ENCODE results near the gene MAMDC2.
A peak's percentile ranks its signal among the peaks of the same experiment; 100 is the strongest.

MAMDC2 gene

DNA sequence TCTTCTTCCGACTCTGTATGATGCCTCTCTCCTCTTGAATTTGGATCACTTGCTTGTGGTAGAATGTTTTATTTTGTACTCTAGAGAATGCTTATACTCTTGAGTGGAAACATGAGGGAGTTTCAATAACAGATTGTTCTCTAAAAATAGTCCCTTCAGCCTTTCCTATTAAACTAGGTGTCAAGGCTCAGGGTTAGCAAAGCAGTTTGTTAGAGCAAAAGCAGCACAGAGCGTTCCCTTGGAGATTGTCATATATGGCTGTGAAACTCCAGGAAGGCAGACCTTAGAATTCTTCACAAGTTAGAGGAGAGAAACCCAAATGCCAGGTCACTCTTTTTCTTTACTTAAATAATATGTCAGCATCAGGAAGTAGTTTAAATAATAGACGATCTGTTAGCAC lies 33.0 kb downstream of the MAMDC2 start:
- Histone ChIP-seq H3K4me3 (ENCODE audit: insufficient read length, low read depth) (no peak overlapping the region), H3K36me3 (ENCODE audit: insufficient read depth, insufficient read length, low read length) (no peaks in the 10 kb centered on the region), H3K9ac (ENCODE audit: insufficient read length, low read depth) (no peak overlapping the region), H3K27me3 (ENCODE audit: insufficient read depth, insufficient read length) (no peaks in the 10 kb centered on the region), H3K9me3 (ENCODE audit: insufficient read depth, low read length) (no peaks in the 10 kb centered on the region), H3K4me1 (ENCODE audit: insufficient read depth, insufficient read length) (no peaks in the 10 kb centered on the region)
- no peak for TF ChIP-seq YY1 (IDR thresholded peaks at IDR 0.05; ENCODE audit: insufficient read depth, insufficient read length)
- no peak for TF ChIP-seq SUZ12 (IDR thresholded peaks at IDR 0.05; ENCODE audit: extremely low read depth, insufficient read depth, insufficient read length)
- TF ChIP-seq ZNF274 (IDR thresholded peaks at IDR 0.05; ENCODE audit: low read depth, low read length): no peak
- DNase-seq (ENCODE audit: low read depth, low spot score): no peak

- Histone ChIP-seq H3K9ac (ENCODE audit: insufficient read length, low read depth) (no peak overlapping the region), H3K9me3 (ENCODE audit: insufficient read depth, low read length) (no peaks in the 10 kb centered on the region), H3K27me3 (ENCODE audit: insufficient read depth, insufficient read length) (no peaks in the 10 kb centered on the region), H3K4me1 (ENCODE audit: insufficient read depth, insufficient read length) (no peaks in the 10 kb centered on the region), H3K36me3 (ENCODE audit: insufficient read depth, insufficient read length, low read length) (no peaks in the 10 kb centered on the region), H3K4me3 (ENCODE audit: insufficient read length, low read depth) (no peak overlapping the region)
- TF ChIP-seq ZNF274 (IDR thresholded peaks at IDR 0.05; ENCODE audit: low read depth, low read length) (no peak), YY1 (IDR thresholded peaks at IDR 0.05; ENCODE audit: insufficient read depth, insufficient read length) (no peak), SUZ12 (IDR thresholded peaks at IDR 0.05; ENCODE audit: extremely low read depth, insufficient read depth, insufficient read length) (no peak)
- DNase-seq (ENCODE audit: low read depth, low spot score): peak; percentile 28
Observed at GRCh38 chr9:70079417-70080037, 35.9 kb downstream of the MAMDC2 start.

DNA sequence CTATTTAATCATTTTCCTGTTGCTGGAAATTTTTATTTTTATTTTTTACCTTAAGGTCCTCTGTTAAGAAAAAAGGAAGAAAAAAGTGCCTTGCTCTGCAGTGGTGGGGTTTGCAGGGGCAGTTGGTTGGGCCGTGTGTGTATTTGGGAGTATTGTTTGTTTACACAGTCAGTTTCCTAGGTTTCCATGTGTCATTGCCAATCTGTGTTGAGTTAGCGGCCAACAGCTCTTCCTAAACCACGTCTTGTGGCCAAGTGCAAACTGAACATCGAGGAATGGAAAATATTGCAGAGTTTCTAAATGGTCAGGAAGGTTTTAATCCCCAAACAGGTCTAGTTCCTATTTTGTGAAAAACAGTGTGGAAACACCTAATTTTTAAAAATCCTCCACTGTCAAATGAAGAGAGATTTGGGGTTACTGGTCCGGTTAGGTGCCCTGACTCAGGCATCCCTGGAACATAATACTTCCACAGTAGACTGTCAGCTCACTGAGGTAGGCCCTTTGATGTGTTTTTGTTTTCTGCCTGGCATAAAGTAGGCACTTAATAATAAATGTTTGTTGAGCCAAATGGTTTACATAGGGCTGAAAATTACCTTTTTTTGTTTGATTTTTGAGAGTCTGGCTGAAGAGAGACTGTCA lies 37.0 kb downstream of the MAMDC2 start:
- Histone ChIP-seq H3K4me1 (ENCODE audit: insufficient read depth, insufficient read length) (no peaks in the 10 kb centered on the region), H3K27me3 (ENCODE audit: insufficient read depth, insufficient read length) (no peaks in the 10 kb centered on the region), H3K4me3 (ENCODE audit: insufficient read length, low read depth) (no peak overlapping the region), H3K36me3 (ENCODE audit: insufficient read depth, insufficient read length, low read length) (no peaks in the 10 kb centered on the region), H3K9ac (ENCODE audit: insufficient read length, low read depth) (no peak overlapping the region), H3K9me3 (ENCODE audit: insufficient read depth, low read length) (no peaks in the 10 kb centered on the region)
- no peak for DNase-seq (ENCODE audit: low read depth, low spot score)
- TF ChIP-seq SUZ12 (IDR thresholded peaks at IDR 0.05; ENCODE audit: extremely low read depth, insufficient read depth, insufficient read length) (no peak), ZNF274 (IDR thresholded peaks at IDR 0.05; ENCODE audit: low read depth, low read length) (no peak), YY1 (IDR thresholded peaks at IDR 0.05; ENCODE audit: insufficient read depth, insufficient read length) (no peak)

GRCh38 chr9:70081120-70081495 lies 37.5 kb downstream of the MAMDC2 start:
- Histone ChIP-seq H3K4me1 (ENCODE audit: insufficient read depth, insufficient read length) (no peaks in the 10 kb centered on the region), H3K27me3 (ENCODE audit: insufficient read depth, insufficient read length) (no peaks in the 10 kb centered on the region), H3K9ac (ENCODE audit: insufficient read length, low read depth) (no peak overlapping the region), H3K36me3 (ENCODE audit: insufficient read depth, insufficient read length, low read length) (no peaks in the 10 kb centered on the region), H3K9me3 (ENCODE audit: insufficient read depth, low read length) (no peaks in the 10 kb centered on the region), H3K4me3 (ENCODE audit: insufficient read length, low read depth) (no peak overlapping the region)
- no peak for DNase-seq (ENCODE audit: low read depth, low spot score)
- TF ChIP-seq SUZ12 (IDR thresholded peaks at IDR 0.05; ENCODE audit: extremely low read depth, insufficient read depth, insufficient read length): no peak
- no peak for TF ChIP-seq ZNF274 (IDR thresholded peaks at IDR 0.05; ENCODE audit: low read depth, low read length)
- no peak for TF ChIP-seq YY1 (IDR thresholded peaks at IDR 0.05; ENCODE audit: insufficient read depth, insufficient read length)

- Histone ChIP-seq H3K27me3 (ENCODE audit: insufficient read depth, insufficient read length) (no peaks in the 10 kb centered on the region), H3K36me3 (ENCODE audit: insufficient read depth, insufficient read length, low read length) (no peaks in the 10 kb centered on the region), H3K9me3 (ENCODE audit: insufficient read depth, low read length) (no peaks in the 10 kb centered on the region), H3K9ac (ENCODE audit: insufficient read length, low read depth) (no peak overlapping the region), H3K4me3 (ENCODE audit: insufficient read length, low read depth) (no peak overlapping the region), H3K4me1 (ENCODE audit: insufficient read depth, insufficient read length) (no peaks in the 10 kb centered on the region)
- DNase-seq (ENCODE audit: low read depth, low spot score): no peak
- TF ChIP-seq ZNF274 (IDR thresholded peaks at IDR 0.05; ENCODE audit: low read depth, low read length): no peak
Observed at GRCh38 chr9:70083429-70083828, 39.8 kb downstream of the MAMDC2 start.

DNA sequence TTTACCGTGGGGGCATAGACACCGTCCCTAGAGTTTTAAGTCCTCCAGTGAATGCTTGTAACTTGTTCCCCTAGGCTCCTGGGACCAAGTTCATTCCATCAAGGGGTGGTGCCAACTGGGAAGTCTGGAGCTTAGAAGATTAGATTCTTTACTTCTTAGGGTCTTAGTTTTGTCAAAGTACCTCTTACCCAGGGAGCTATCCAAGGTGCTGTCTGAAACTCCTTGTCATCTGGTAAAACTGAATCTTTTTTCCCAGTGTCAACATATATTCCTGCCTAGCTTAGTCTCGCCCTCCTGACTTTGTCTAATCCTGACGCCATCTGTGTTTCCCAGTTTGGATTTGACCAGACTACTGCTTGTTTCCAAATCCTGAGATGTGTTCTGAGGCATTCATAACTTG lies 41.6 kb downstream of the MAMDC2 start:
- H3K4me3 ChIP-seq (ENCODE audit: insufficient read length, low read depth): no peak overlapping the region
- no peaks in the 10 kb centered on the region for H3K9me3 ChIP-seq (ENCODE audit: insufficient read depth, low read length)
- no peaks in the 10 kb centered on the region for H3K36me3 ChIP-seq (ENCODE audit: insufficient read depth, insufficient read length, low read length)
- H3K4me1 ChIP-seq (ENCODE audit: insufficient read depth, insufficient read length): no peaks in the 10 kb centered on the region
- TF ChIP-seq SUZ12 (IDR thresholded peaks at IDR 0.05; ENCODE audit: extremely low read depth, insufficient read depth, insufficient read length): no peak
- no peak for TF ChIP-seq YY1 (IDR thresholded peaks at IDR 0.05; ENCODE audit: insufficient read depth, insufficient read length)
- TF ChIP-seq ZNF274 (IDR thresholded peaks at IDR 0.05; ENCODE audit: low read depth, low read length): no peak
- no peaks in the 10 kb centered on the region for H3K27me3 ChIP-seq (ENCODE audit: insufficient read depth, insufficient read length)
- DNase-seq (ENCODE audit: low read depth, low spot score): no peak
- no peak overlapping the region for H3K9ac ChIP-seq (ENCODE audit: insufficient read length, low read depth)

DNA sequence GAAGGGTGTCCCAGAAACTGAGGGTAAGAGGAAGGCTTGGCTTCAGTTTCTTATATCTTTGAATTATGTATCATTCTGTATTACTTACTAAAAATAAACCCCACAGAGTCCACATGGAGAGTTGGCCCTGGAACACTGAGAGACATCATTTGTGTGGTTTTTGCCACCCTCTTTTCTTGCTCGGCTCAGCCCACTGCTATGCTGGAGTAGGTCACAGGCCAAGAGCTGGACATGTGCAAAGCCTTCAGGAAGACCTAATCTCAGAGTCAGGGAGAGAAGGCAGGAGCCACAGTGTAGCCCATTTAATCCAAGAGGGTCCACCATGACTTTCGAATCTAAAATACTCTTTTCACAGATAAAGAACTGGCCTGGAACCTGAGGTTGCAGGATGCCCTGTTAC lies 47.5 kb downstream of the MAMDC2 start:
- TF ChIP-seq SUZ12 (IDR thresholded peaks at IDR 0.05; ENCODE audit: extremely low read depth, insufficient read depth, insufficient read length) (no peak), ZNF274 (IDR thresholded peaks at IDR 0.05; ENCODE audit: low read depth, low read length) (no peak), YY1 (IDR thresholded peaks at IDR 0.05; ENCODE audit: insufficient read depth, insufficient read length) (no peak)
- Histone ChIP-seq H3K4me1 (ENCODE audit: insufficient read depth, insufficient read length) (no peaks in the 10 kb centered on the region), H3K27me3 (ENCODE audit: insufficient read depth, insufficient read length) (no peaks in the 10 kb centered on the region), H3K36me3 (ENCODE audit: insufficient read depth, insufficient read length, low read length) (no peaks in the 10 kb centered on the region), H3K9me3 (ENCODE audit: insufficient read depth, low read length) (no peaks in the 10 kb centered on the region), H3K9ac (ENCODE audit: insufficient read length, low read depth) (no peak overlapping the region), H3K4me3 (ENCODE audit: insufficient read length, low read depth) (no peak overlapping the region)
- no peak for DNase-seq (ENCODE audit: low read depth, low spot score)
